Gastrocnemius medialis (tissue), 4 donors: ENCODE measurements around the gene MEIS1. TPM values are rescaled to one million over a fixed set of nuclear protein-coding genes. Genes with fewer than 3 reads are reported as not detected.

ENCODE experiments used
- ATAC-seq, 2 donors: fragments of 150-250 bp; one replicate each; pipeline ENCODE4 v1.9.1; 2016
- DNase-seq, 2 donors: peaks; one replicate each; pipeline ENCODE4 v3.0.0-alpha.2; 2019
- H3K27ac ChIP-seq, 4 donors: fragments of 200-600 bp; sonication (generic); 1 replicate in 1 of 4; 2 replicates in 3 of 4; pipeline ENCODE4 v1.5.1; 2016 to 2018; ENCODE audit warnings: mild to moderate bottlenecking in 2 of 4, moderate library complexity in 1 of 4
- H3K27me3 ChIP-seq, 3 donors: fragments of 200-600 bp; sonication (generic) in 2 of 3; 1 replicate in 1 of 3; 2 replicates in 2 of 3; pipeline versions ENCODE4 v1.5.1 to v1.6.0; 2016 to 2019; ENCODE audit warnings: mild to moderate bottlenecking in 1 of 3, moderate library complexity in 1 of 3
- H3K36me3 ChIP-seq, 2 donors: fragments of 200-600 bp; sonication (generic) in 1 of 2; one replicate each; pipeline ENCODE4 v1.5.1; 2017 to 2018
- H3K4me1 ChIP-seq, 2 donors: fragments of 200-600 bp; sonication (generic) in 1 of 2; one replicate each; pipeline ENCODE4 v1.5.1; 2016 to 2017; ENCODE audit warnings: mild to moderate bottlenecking in 2 of 2
- H3K4me3 ChIP-seq, 4 donors: fragments of 200-600 bp; sonication (generic) in 3 of 4; 1 replicate in 1 of 4; 2 replicates in 3 of 4; pipeline ENCODE4 v1.5.1; 2016 to 2019; ENCODE audit warnings: mild to moderate bottlenecking in 2 of 4
- H3K9me3 ChIP-seq, 3 donors: fragments of 200-600 bp; sonication (generic) in 2 of 3; 1 replicate in 1 of 3; 2 replicates in 2 of 3; pipeline ENCODE4 v1.5.1; 2016 to 2019
- POLR2A ChIP-seq, 2 donors: fragments of 450-650 bp; IDR thresholded peaks; one replicate each; pipeline ENCODE4 v1.6.1; 2017; ENCODE audit warnings: antibody characterized with exemption in 2 of 2, mild to moderate bottlenecking in 2 of 2, moderate library complexity in 2 of 2
- in situ Hi-C, 4 donors: fragments of 200-750 bp; cut with MboI; loops; one replicate each; pipeline versions ENCODE4 v1.15.0 to v1.8.0; 2017; ENCODE audit warnings: low sequenced_read_pairs in 4 of 4
- intact Hi-C: fragments of 100-400 bp; cut with DNase I; formaldehyde crosslinking; loops from one replicate; pipeline ENCODE4 v1.15.1; 2023; ENCODE audit warnings: low total_unique reads
- total RNA-seq, 4 donors: library from RNA; depleted of rRNA; stranded (reverse); fragments of >200 nt; gene quantifications; one replicate each; pipeline versions ENCODE4 v1.1.0 to v1.2.3, GENCODE V29; 2016
- TF ChIP-seq, protein P1 (sequence below), 5 experiments: fragments of 450-650 bp in 3 of 5; fragments of 200-600 bp in 2 of 5; sonication (generic) in 2 of 5; IDR thresholded peaks in 4 of 5; conservative IDR thresholded peaks in 1 of 5; 1 replicate in 4 of 5; 2 replicates in 1 of 5; pipeline ENCODE4 v1.5.1; 2016 to 2019; ENCODE audit warnings: antibody characterized with exemption in 5 of 5, mild to moderate bottlenecking in 3 of 5, moderate library complexity in 3 of 5

MEIS1 gene
- total RNA-seq, 4 donors from 2014 or later, result 1.3 to 8.2 (median 2.0) TPM

DNA sequence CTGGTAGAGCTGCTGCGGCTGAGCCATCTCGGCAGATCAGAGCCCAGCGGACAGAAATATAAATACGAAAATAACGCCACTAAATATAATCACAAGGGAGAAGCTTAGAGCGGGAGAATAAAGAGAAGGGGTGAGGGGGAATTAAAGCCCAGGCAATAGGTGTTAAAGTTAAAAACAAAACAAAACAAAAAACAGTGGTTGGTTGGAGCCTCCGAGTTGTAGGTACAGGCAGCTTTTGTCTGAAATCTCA, 1.3 kb upstream of the MEIS1 start:
- peak overlapping the region; percentile 80 to 96 (median 88) for H3K4me3 ChIP-seq
- in situ Hi-C loops, result loop anchor here (5.0 to 25.0 kb wide), 5 partner anchors 149 to 1604 kb away; no protein-coding TSS in a partner anchor
- no peaks in the 10 kb centered on the region for H3K36me3 ChIP-seq
- H3K9me3 ChIP-seq, result no peaks in the 10 kb centered on the region
- ATAC-seq, result no peak
- intact Hi-C loops, result loop anchor here (1.0 to 10.0 kb wide), 7 partner anchors 131 to 1789 kb away; partner anchors contain the start of genes C1D, ETAA1 and SPRED2
- H3K27me3 ChIP-seq, result peaks cover 0 to 2% (median 1%) of the 10 kb centered on the region in 3 donors
- peak overlapping the region; percentile 83 to 89 (median 87) for H3K27ac ChIP-seq
- peaks cover 0 to 18% of the 10 kb centered on the region in 2 donors for H3K4me1 ChIP-seq
- TF ChIP-seq, protein P1, sequence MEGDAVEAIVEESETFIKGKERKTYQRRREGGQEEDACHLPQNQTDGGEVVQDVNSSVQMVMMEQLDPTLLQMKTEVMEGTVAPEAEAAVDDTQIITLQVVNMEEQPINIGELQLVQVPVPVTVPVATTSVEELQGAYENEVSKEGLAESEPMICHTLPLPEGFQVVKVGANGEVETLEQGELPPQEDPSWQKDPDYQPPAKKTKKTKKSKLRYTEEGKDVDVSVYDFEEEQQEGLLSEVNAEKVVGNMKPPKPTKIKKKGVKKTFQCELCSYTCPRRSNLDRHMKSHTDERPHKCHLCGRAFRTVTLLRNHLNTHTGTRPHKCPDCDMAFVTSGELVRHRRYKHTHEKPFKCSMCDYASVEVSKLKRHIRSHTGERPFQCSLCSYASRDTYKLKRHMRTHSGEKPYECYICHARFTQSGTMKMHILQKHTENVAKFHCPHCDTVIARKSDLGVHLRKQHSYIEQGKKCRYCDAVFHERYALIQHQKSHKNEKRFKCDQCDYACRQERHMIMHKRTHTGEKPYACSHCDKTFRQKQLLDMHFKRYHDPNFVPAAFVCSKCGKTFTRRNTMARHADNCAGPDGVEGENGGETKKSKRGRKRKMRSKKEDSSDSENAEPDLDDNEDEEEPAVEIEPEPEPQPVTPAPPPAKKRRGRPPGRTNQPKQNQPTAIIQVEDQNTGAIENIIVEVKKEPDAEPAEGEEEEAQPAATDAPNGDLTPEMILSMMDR (IDR thresholded peaks at IDR 0.05 in 4 of 5, conservative IDR thresholded peaks at IDR 0.05 in 1 of 5), result no peak
- TF ChIP-seq POLR2A (IDR thresholded peaks at IDR 0.05), result peak in 1 of 2 donors; percentile 3
- no peak for DNase-seq

DNA sequence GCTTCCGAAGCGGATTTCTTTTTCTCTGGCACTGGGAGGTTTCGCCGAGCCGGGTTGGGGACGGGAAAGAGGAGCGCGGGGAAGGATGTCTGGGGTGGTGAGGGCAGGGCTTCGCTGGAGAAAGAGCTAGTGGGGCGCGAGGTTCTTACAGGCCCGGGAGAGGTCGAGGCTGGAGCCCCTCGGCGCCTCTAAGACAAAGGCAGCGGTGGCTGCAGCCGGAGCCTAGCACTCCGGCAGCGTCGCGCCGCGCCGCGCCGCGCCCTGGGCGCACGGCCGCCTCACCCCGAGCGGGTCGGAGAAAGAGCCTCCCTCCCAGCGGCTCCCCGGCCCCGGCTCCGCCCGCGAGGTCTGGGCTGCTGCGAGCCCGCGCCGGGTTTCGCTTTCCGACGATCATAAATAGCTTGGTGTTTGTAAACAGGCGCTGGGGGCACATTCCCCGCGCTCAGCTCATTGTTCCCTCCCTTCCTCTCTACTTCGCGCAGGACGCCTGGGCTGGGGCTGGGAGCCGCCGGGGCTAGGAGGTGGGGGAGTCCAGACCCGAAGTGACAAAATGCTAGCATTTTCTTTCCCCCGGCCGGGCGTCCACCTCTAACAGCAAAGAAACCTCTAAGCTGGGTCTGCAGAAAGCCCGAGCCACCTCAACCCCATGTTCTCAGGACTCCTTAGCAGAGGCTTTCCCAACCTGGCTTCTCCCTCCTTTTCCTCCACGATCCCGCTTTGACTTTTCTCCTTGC, 813 bp upstream of the MEIS1 start:
- peaks cover 0 to 18% of the 10 kb centered on the region in 2 donors for H3K4me1 ChIP-seq
- TF ChIP-seq, protein P1 (IDR thresholded peaks at IDR 0.05 in 4 of 5, conservative IDR thresholded peaks at IDR 0.05 in 1 of 5), result no peak
- peak in 1 of 2 donors; percentile 13 for TF ChIP-seq POLR2A (IDR thresholded peaks at IDR 0.05)
- ATAC-seq (peak; percentile 39 to 42), DNase-seq (peak in 1 of 2 donors; percentile 31)
- intact Hi-C loops (loop anchor here (1.0 to 10.0 kb wide), 9 partner anchors 132 to 1789 kb away; partner anchors contain the start of genes C1D, ETAA1 and SPRED2), in situ Hi-C loops (loop anchor here (5.0 to 25.0 kb wide), 5 partner anchors 148 to 1603 kb away; no protein-coding TSS in a partner anchor)
- H3K9me3 ChIP-seq, result no peaks in the 10 kb centered on the region
- no peaks in the 10 kb centered on the region for H3K36me3 ChIP-seq
- no peaks in the 10 kb centered on the region for H3K27me3 ChIP-seq
- peak overlapping the region; percentile 80 to 96 (median 88) for H3K4me3 ChIP-seq
- peak overlapping the region; percentile 83 to 89 (median 87) for H3K27ac ChIP-seq

DNA sequence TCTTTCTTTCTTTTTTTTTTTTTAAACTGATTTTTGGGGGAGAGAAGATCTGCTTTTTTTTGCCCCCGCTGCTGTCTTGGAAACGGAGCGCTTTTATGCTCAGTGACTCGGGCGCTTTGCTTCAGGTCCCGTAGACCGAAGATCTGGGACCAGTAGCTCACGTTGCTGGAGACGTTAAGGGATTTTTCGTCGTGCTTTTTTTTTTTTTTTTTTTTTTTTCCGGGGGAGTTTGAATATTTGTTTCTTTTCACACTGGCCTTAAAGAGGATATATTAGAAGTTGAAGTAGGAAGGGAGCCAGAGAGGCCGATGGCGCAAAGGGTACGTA, 587 bp downstream of the MEIS1 start:
- intact Hi-C loops (loop anchor here (2.0 to 10.0 kb wide), 6 partner anchors 1001 to 1791 kb away; partner anchors contain the start of genes C1D and SPRED2), in situ Hi-C loops (loop anchor here (10.0 to 25.0 kb wide), 4 partner anchors 1202 to 1602 kb away; no protein-coding TSS in a partner anchor)
- TF ChIP-seq POLR2A (IDR thresholded peaks at IDR 0.05), result no peak
- TF ChIP-seq, protein P1 (IDR thresholded peaks at IDR 0.05 in 4 of 5, conservative IDR thresholded peaks at IDR 0.05 in 1 of 5), result no peak
- Histone ChIP-seq H3K27ac (peak overlapping the region; percentile 83 to 89 (median 87)), H3K27me3 (no peaks in the 10 kb centered on the region), H3K36me3 (no peaks in the 10 kb centered on the region), H3K4me3 (peak overlapping the region; percentile 80 to 96 (median 88)), H3K9me3 (no peaks in the 10 kb centered on the region), H3K4me1 (peaks cover 0 to 18% of the 10 kb centered on the region in 2 donors)
- no peak for DNase-seq
- ATAC-seq, result no peak

DNA sequence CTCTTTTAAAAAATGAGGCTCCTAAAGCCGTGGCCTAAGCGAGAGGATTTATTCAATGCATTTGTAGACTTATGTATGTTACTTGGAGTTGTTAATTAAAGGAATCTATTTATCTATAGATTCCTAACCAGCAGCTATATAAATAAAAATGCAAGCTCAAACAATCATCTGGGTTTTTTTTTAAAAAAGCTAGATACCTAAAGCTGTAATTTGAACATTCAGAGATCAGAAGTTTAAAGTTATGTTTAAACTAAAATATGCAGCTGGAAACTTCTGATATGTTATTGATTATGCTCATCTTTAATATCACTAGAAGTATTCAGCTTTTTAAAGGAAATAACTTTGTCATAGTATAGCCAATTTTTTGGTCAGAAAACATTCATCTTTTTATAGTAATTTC, 1.0 kb downstream of the MEIS1 start:
- in situ Hi-C loops, result loop anchor here (10.0 to 25.0 kb wide), 4 partner anchors 1201 to 1601 kb away; no protein-coding TSS in a partner anchor
- no peak for ATAC-seq
- Histone ChIP-seq H3K27ac (peak overlapping the region; percentile 83 to 89 (median 87)), H3K4me1 (peaks cover 0 to 18% of the 10 kb centered on the region in 2 donors), H3K36me3 (no peaks in the 10 kb centered on the region), H3K4me3 (peak overlapping the region; percentile 80 to 96 (median 88)), H3K9me3 (no peaks in the 10 kb centered on the region), H3K27me3 (no peaks in the 10 kb centered on the region)
- TF ChIP-seq, protein P1 (IDR thresholded peaks at IDR 0.05 in 4 of 5, conservative IDR thresholded peaks at IDR 0.05 in 1 of 5), result no peak
- no peak for TF ChIP-seq POLR2A (IDR thresholded peaks at IDR 0.05)
- DNase-seq, result no peak
- intact Hi-C loops, result loop anchor here (2.0 to 10.0 kb wide), 6 partner anchors 1001 to 1791 kb away; partner anchors contain the start of genes C1D and SPRED2
